ENCODE results near the gene MROH2B.

GRCh38 chr5:41003670-41004376, 67.3 kb downstream of the MROH2B start:
- TF ChIP-seq, protein P1, sequence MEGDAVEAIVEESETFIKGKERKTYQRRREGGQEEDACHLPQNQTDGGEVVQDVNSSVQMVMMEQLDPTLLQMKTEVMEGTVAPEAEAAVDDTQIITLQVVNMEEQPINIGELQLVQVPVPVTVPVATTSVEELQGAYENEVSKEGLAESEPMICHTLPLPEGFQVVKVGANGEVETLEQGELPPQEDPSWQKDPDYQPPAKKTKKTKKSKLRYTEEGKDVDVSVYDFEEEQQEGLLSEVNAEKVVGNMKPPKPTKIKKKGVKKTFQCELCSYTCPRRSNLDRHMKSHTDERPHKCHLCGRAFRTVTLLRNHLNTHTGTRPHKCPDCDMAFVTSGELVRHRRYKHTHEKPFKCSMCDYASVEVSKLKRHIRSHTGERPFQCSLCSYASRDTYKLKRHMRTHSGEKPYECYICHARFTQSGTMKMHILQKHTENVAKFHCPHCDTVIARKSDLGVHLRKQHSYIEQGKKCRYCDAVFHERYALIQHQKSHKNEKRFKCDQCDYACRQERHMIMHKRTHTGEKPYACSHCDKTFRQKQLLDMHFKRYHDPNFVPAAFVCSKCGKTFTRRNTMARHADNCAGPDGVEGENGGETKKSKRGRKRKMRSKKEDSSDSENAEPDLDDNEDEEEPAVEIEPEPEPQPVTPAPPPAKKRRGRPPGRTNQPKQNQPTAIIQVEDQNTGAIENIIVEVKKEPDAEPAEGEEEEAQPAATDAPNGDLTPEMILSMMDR (IDR thresholded peaks at IDR 0.05), result no peak
- no peak for TF ChIP-seq POLR2A (IDR thresholded peaks at IDR 0.05)

All from prostate gland (tissue), 2 donors.